Esophagus muscularis mucosa (tissue), 4 donors: ENCODE measurements around the gene MICU1. TPM values are rescaled to one million over a fixed set of nuclear protein-coding genes. Genes with fewer than 3 reads are reported as not detected.
A peak's percentile ranks its signal among the peaks of the same experiment; 100 is the strongest.

Source experiments
- DNase-seq: peaks from one replicate; pipeline ENCODE4 v3.0.0-alpha.2; 2017; ENCODE audit errors: extremely low spot score
- H3K27ac ChIP-seq, 4 donors: fragments of 200-600 bp; sonication (generic); replicated peaks in 1 of 4; 1 replicate in 3 of 4; 2 replicates in 1 of 4; pipeline ENCODE4 v1.5.1; 2016 to 2019; ENCODE audit warnings: mild to moderate bottlenecking in 1 of 4
- H3K27me3 ChIP-seq, 4 donors: fragments of 200-600 bp; sonication (generic); one replicate each; pipeline versions ENCODE4 v1.5.1 to v1.6.0; 2016 to 2019
- H3K36me3 ChIP-seq, 4 donors: fragments of 200-600 bp; sonication (generic); one replicate each; pipeline ENCODE4 v1.5.1; 2016 to 2019
- H3K4me1 ChIP-seq, 4 donors: fragments of 200-600 bp; sonication (generic); one replicate each; pipeline ENCODE4 v1.5.1; 2016 to 2019
- H3K4me3 ChIP-seq, 4 donors: fragments of 200-600 bp; sonication (generic); 1 replicate in 2 of 4; 2 replicates in 2 of 4; pipeline ENCODE4 v1.5.1; 2016 to 2019; ENCODE audit warnings: mild to moderate bottlenecking in 4 of 4, moderate library complexity in 1 of 4
- H3K9me3 ChIP-seq, 4 donors: fragments of 200-600 bp; sonication (generic); 1 replicate in 3 of 4; 2 replicates in 1 of 4; pipeline ENCODE4 v1.5.1; 2016 to 2019
- CTCF ChIP-seq, 3 experiments: fragments of 200-600 bp in 2 of 3; fragments of 450-650 bp in 1 of 3; sonication (generic) in 2 of 3; IDR thresholded peaks; one replicate each; pipeline ENCODE4 v1.5.1; 2017 to 2019; ENCODE audit warnings: antibody characterized with exemption in 3 of 3, mild to moderate bottlenecking in 2 of 3, moderate library complexity in 1 of 3
- EP300 ChIP-seq: sonication (generic); formaldehyde crosslinking; IDR thresholded peaks from one replicate; pipeline ENCODE4 v1.6.1; 2017; ENCODE audit warnings: antibody characterized with exemption
- POLR2A ChIP-seq: fragments of 450-650 bp; IDR thresholded peaks from one replicate; pipeline ENCODE4 v1.6.1; 2017; ENCODE audit warnings: antibody characterized with exemption, moderate library complexity, mild to moderate bottlenecking, low read depth
- POLR2AphosphoS5 ChIP-seq, 2 donors: sonication (generic); formaldehyde crosslinking; IDR thresholded peaks; one replicate each; pipeline ENCODE4 v1.6.1; 2017; ENCODE audit warnings: antibody characterized with exemption in 2 of 2
- WGBS: methylation state at CpG from one replicate; pipeline ENCODE4 v1.1.5; 2018; 5-methylcytosine and 5-hydroxymethylcytosine counted together
- intact Hi-C: fragments of 100-400 bp; cut with DNase I; formaldehyde crosslinking; loops from one replicate; pipeline ENCODE4 v1.15.1; 2023
- total RNA-seq, 4 donors: library from RNA; depleted of rRNA; stranded (reverse); fragments of >200 nt; gene quantifications; one replicate each; pipeline versions ENCODE4 v1.1.0 to v1.2.1, GENCODE V29; 2016

Gene MICU1
- total RNA-seq, 4 donors from 2014 or later = 31.6 to 39.7 (median 35.0) TPM

- no peak overlapping the region for H3K4me3 ChIP-seq
- H3K4me1 ChIP-seq = peaks cover 0 to 8% (median 3%) of the 10 kb centered on the region in 4 donors
- H3K27ac ChIP-seq = no peak overlapping the region
- H3K27me3 ChIP-seq = no peaks in the 10 kb centered on the region
- intact Hi-C loops = no loop called here
- TF ChIP-seq POLR2AphosphoS5 (IDR thresholded peaks at IDR 0.05) (no peak), CTCF (IDR thresholded peaks at IDR 0.05) (no peak), POLR2A (no peak), EP300 (no peak)
- no peaks in the 10 kb centered on the region for H3K36me3 ChIP-seq
- no peaks in the 10 kb centered on the region for H3K9me3 ChIP-seq
- no peak for DNase-seq
- WGBS = 87% methylated on average over 3 of the region's 4 CpGs
Observed at GRCh38 chr10:72638586-72639440, 12.9 kb upstream of the MICU1 start.

- no peak for DNase-seq
- Histone ChIP-seq H3K4me1 (peaks cover 0 to 8% (median 3%) of the 10 kb centered on the region in 4 donors), H3K4me3 (no peak overlapping the region), H3K27ac (peak overlapping the region in 1 of 4 donors; percentile 22), H3K27me3 (no peaks in the 10 kb centered on the region), H3K9me3 (no peaks in the 10 kb centered on the region), H3K36me3 (no peaks in the 10 kb centered on the region)
- TF ChIP-seq POLR2AphosphoS5 (IDR thresholded peaks at IDR 0.05) = no peak
- no peak for TF ChIP-seq POLR2A
- no peak for TF ChIP-seq CTCF (IDR thresholded peaks at IDR 0.05)
- intact Hi-C loops = no loop called here
- 27% methylated on average over 4 of the region's 4 CpGs for WGBS
Observed at GRCh38 chr10:72637398-72637857, 11.5 kb upstream of the MICU1 start.

GRCh38 chr10:72630144-72630543 is 4.3 kb upstream of the MICU1 start:
- Histone ChIP-seq H3K27ac (no peak overlapping the region), H3K36me3 (no peaks in the 10 kb centered on the region), H3K4me3 (no peak overlapping the region), H3K27me3 (no peaks in the 10 kb centered on the region), H3K4me1 (peaks cover 0 to 9% (median 6%) of the 10 kb centered on the region in 4 donors), H3K9me3 (no peaks in the 10 kb centered on the region)
- WGBS = 89% methylated on average over 2 of the region's 2 CpGs
- no peak for DNase-seq
- TF ChIP-seq EP300 (no peak), CTCF (IDR thresholded peaks at IDR 0.05) (no peak), POLR2A (no peak), POLR2AphosphoS5 (IDR thresholded peaks at IDR 0.05) (no peak)
- intact Hi-C loops = no loop called here

GRCh38 chr10:72626444-72626754 is 520 bp upstream of the MICU1 start:
- Histone ChIP-seq H3K9me3 (no peaks in the 10 kb centered on the region), H3K4me3 (peak overlapping the region; percentile 79 to 90 (median 83)), H3K36me3 (no peaks in the 10 kb centered on the region), H3K27ac (peak overlapping the region; percentile 59 to 85 (median 82)), H3K4me1 (peaks cover 6 to 20% (median 19%) of the 10 kb centered on the region in 4 donors), H3K27me3 (no peaks in the 10 kb centered on the region)
- 0% methylated on average over 1 of the region's 1 CpG for WGBS
- no peak for DNase-seq
- intact Hi-C loops = loop anchor here (5.0 kb wide), 3 partner anchors 66 to 259 kb away; partner anchors contain the start of gene MCU
- TF ChIP-seq CTCF (IDR thresholded peaks at IDR 0.05) = no peak
- TF ChIP-seq EP300 = no peak
- TF ChIP-seq POLR2AphosphoS5 (IDR thresholded peaks at IDR 0.05) = no peak
- TF ChIP-seq POLR2A = no peak
